Heart right ventricle (tissue), 16 donors: ENCODE data around the gene ARHGAP42. TPM values are rescaled to one million over a fixed set of nuclear protein-coding genes. Genes with fewer than 3 reads are reported as not detected.

Experiments
- ATAC-seq, 8 donors: fragments of 200-7000 bp; cut with Tn5 transposase; one replicate each; pipeline ENCODE4 v1.9.1; 2020; ENCODE audit warnings: mild to moderate bottlenecking in 8 of 8, moderate library complexity in 8 of 8, moderate number of reproducible peaks in 1 of 8
- DNase-seq, 2 donors: peaks; one replicate each; pipeline ENCODE4 v3.0.0-alpha.2; 2020
- H3K27ac ChIP-seq, 10 donors: fragments of 200-600 bp; sonication (generic) in 2 of 10; one replicate each; pipeline versions ENCODE4 v1.5.0 to v1.8.0; 2020 to 2022; ENCODE audit warnings: mild to moderate bottlenecking in 3 of 10
- H3K27me3 ChIP-seq, 7 donors: fragments of 200-600 bp; one replicate each; pipeline ENCODE4 v1.8.0; 2021 to 2022; ENCODE audit warnings: mild to moderate bottlenecking in 2 of 7
- H3K36me3 ChIP-seq, 9 donors: fragments of 200-600 bp; sonication (generic) in 1 of 9; one replicate each; pipeline versions ENCODE4 v1.5.0 to v1.8.0; 2020 to 2022; ENCODE audit warnings: mild to moderate bottlenecking in 2 of 9
- H3K4me1 ChIP-seq, 9 donors: fragments of 200-600 bp; sonication (generic) in 1 of 9; one replicate each; pipeline versions ENCODE4 v1.5.0 to v1.8.0; 2020 to 2022; ENCODE audit warnings: mild to moderate bottlenecking in 4 of 9
- H3K4me3 ChIP-seq, 10 donors: fragments of 200-600 bp; sonication (generic) in 2 of 10; one replicate each; pipeline versions ENCODE4 v1.5.0 to v1.8.0; 2020 to 2022; ENCODE audit warnings: mild to moderate bottlenecking in 7 of 10, moderate library complexity in 2 of 10
- H3K9me3 ChIP-seq, 11 donors: fragments of 200-600 bp in 10 of 11; sonication (generic) in 2 of 11; one replicate each; pipeline versions ENCODE4 v1.5.0 to v1.8.0; 2013 to 2022; ENCODE audit warnings: mild to moderate bottlenecking in 2 of 11, control low read depth in 1 of 11, moderate library complexity in 1 of 11
- CTCF ChIP-seq, 9 donors: fragments of 200-600 bp; sonication (generic) in 2 of 9; IDR thresholded peaks; one replicate each; pipeline versions ENCODE4 v1.5.0 to v1.8.0; 2021 to 2022; ENCODE audit warnings: antibody characterized with exemption in 9 of 9, mild to moderate bottlenecking in 5 of 9, moderate library complexity in 1 of 9
- WGBS, 2 donors: extraction: QIAGEN DNeasy Blood & Tissue Kit; methylation state at CpG; one replicate each; pipeline ENCODE4 v1.1.7; 2013; ENCODE audit warnings: inconsistent platforms in 1 of 2; 5-methylcytosine and 5-hydroxymethylcytosine counted together
- intact Hi-C, 10 donors: fragments of 100-400 bp; cut with DNase I; formaldehyde crosslinking; loops; one replicate each; pipeline versions ENCODE4 v1.11.1 to v1.14.2; 2022
- polyA plus RNA-seq, 2 donors: library from polyadenylated mRNA; stranded (reverse); fragments of 200-250 nt; gene quantifications; one replicate each; pipeline ENCODE4 v1.2.3, GENCODE V29; 2013
- total RNA-seq, 10 donors: library from RNA; stranded (reverse); fragmentation: NEBNext Ultra II Directional in 3 of 10; extraction: Animal tissue kit (Norgen Biotek cat#: 25700) in 3 of 10; gene quantifications; one replicate each; pipeline versions ENCODE4 v1.2.1 to v1.2.4, GENCODE V29; 2021 to 2023
- donor health status: Arrhythmogenic right ventricular cardiomyopathy.
- donor health status: ischemic (EF 13 %, LVEDD 7.1; RV severe dilation, severe dysfunction).
- donor health status: healthy with polysubstance abuse.
- donor health status: DM: no; HTN: yes; CAD: no.
- donor health status: DM: no; HTN: no; CAD: no.
- donor health status: ischemic (EF 25% LVEDD 6.9; RV normal size, moderate dysfunction).
- donor health status: ischemic (EF 25% LVEDD 5.7; RV mildly dilated, moderate dysfunction).
- donor health status: healthy.
- donor health status: DM: yes; HTN: yes; CAD: no.
- donor health status: Ischemic cardiomyopathy.
- donor health status: ischemic (EF 35%, LVEDD 5.7; RV mildly dilated, moderate dysfunction).
- donor health status: nonischemic (EF 11% LVEDD 7.7; RV severe dilation, severe dysfunction).
- donor health status: DM: yes; HTN: yes; CAD: no.
- donor health status: PGD.
- donor health status: ischemic (EF 29% LVEDD 5.4; RV normal size, mild dysfunction).
- donor health status: nonischemic (EF 23%, LVEDD 6.1; RV moderate dilation, normal function).

The ARHGAP42 gene
- total and polyA plus RNA-seq, 12 donors: 3.9 to 13.1 (median 8.8) TPM

GRCh38 chr11:101031713-101032112 is 344.6 kb downstream of the ARHGAP42 start:
- WGBS, 2 donors: 91 to 92% methylated on average over 3 of the region's 3 CpGs
- ATAC-seq: no peak
- H3K4me3 ChIP-seq: no peak overlapping the region
- DNase-seq: no peak
- no peak overlapping the region for H3K27ac ChIP-seq
- no peaks in the 10 kb centered on the region for H3K36me3 ChIP-seq
- intact Hi-C loops: loop anchor here in 2 of 10 donors (5.0 to 10.0 kb wide), 2 partner anchors 93 to 96 kb away; partner anchors contain the start of gene PGR (in 2 of the 2)
- H3K27me3 ChIP-seq: no peaks in the 10 kb centered on the region
- no peaks in the 10 kb centered on the region for H3K9me3 ChIP-seq
- H3K4me1 ChIP-seq: peaks cover 0 to 20% (median 6%) of the 10 kb centered on the region in 9 donors
- no peak for TF ChIP-seq CTCF (IDR thresholded peaks at IDR 0.05)

DNA sequence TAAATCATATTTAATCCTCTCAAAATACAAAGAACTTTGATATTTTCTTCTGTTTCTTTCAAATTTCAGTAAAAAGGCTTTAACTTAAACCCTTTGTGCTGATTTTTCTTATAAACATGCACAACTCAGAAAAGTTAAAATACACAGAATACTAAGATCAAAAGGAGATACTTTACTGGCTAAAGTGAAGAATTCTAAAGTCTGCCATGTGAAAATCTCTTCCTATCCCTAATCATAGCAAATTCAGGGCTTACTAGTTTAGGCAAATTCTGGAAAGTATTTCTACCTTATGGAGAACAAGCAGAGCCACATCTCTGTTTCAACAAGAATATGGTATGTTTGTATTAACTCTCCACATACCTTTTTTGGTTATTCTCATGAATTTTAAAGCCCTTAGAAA is 345.9 kb downstream of the ARHGAP42 start:
- H3K27ac ChIP-seq: peak overlapping the region in 1 of 10 donors; percentile 78
- ATAC-seq (no peak), DNase-seq (no peak)
- H3K4me1 ChIP-seq: peaks cover 0 to 20% (median 6%) of the 10 kb centered on the region in 9 donors
- no peak overlapping the region for H3K4me3 ChIP-seq
- no peaks in the 10 kb centered on the region for H3K9me3 ChIP-seq
- no peaks in the 10 kb centered on the region for H3K27me3 ChIP-seq
- H3K36me3 ChIP-seq: no peaks in the 10 kb centered on the region
- intact Hi-C loops: loop anchor here in 2 of 10 donors (5.0 to 10.0 kb wide), 2 partner anchors 92 to 94 kb away; partner anchors contain the start of gene PGR (in 2 of the 2)
- no peak for TF ChIP-seq CTCF (IDR thresholded peaks at IDR 0.05)

DNA sequence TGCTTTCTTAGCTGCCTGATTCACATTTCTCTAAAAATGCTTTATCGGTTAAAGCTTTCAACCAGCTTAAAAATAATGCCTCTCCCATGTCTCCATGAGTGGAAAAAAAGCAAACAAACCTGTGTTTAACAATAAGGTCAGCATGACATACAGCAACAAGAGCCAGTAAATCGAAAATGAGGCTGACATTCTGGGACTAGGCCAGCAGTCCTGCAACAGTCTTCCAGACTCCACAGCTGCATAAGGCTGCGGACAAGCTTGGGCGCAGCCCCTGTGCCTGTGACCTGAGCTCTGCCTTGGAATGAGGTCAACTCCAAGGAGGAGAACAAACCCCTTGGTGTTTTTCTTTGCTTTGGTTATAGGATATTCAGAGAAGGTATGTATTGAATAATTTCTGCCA is 347.0 kb downstream of the ARHGAP42 start:
- H3K27me3 ChIP-seq: no peaks in the 10 kb centered on the region
- WGBS, 2 donors: 15 to 27% methylated on average over 4 of the region's 4 CpGs
- ATAC-seq (peak; percentile 92 to 97 (median 96)), DNase-seq (peak; percentile 45 to 84)
- H3K9me3 ChIP-seq: no peaks in the 10 kb centered on the region
- intact Hi-C loops: loop anchor here in 2 of 10 donors (5.0 to 10.0 kb wide), 2 partner anchors 91 to 93 kb away; partner anchors contain the start of gene PGR (in 2 of the 2)
- peaks cover 0 to 20% (median 6%) of the 10 kb centered on the region in 9 donors for H3K4me1 ChIP-seq
- no peaks in the 10 kb centered on the region for H3K36me3 ChIP-seq
- no peak for TF ChIP-seq CTCF (IDR thresholded peaks at IDR 0.05)
- H3K4me3 ChIP-seq: peak overlapping the region in 6 of 10 donors; percentile 9 to 41 (median 34)
- H3K27ac ChIP-seq: peak overlapping the region; percentile 3 to 84 (median 62)

- peak overlapping the region in 5 of 10 donors; percentile 30 to 41 (median 35) for H3K4me3 ChIP-seq
These were observed 348.8 kb downstream of the ARHGAP42 start for GRCh38 chr11:101035872-101036271.

More at GRCh38 chr11:101035872-101036271, 348.8 kb downstream of the ARHGAP42 start:
- 36 to 52% methylated on average over 1 of the region's 1 CpG for WGBS, 2 donors
- ATAC-seq (peak in 3 of 8 donors; percentile 47 to 58 (median 55)), DNase-seq (no peak)
- TF ChIP-seq CTCF (IDR thresholded peaks at IDR 0.05): no peak
- no peaks in the 10 kb centered on the region for H3K36me3 ChIP-seq
- no peaks in the 10 kb centered on the region for H3K27me3 ChIP-seq
- no peaks in the 10 kb centered on the region for H3K9me3 ChIP-seq
- peaks cover 0 to 20% (median 6%) of the 10 kb centered on the region in 9 donors for H3K4me1 ChIP-seq
- peak overlapping the region in 6 of 10 donors; percentile 3 to 84 (median 74) for H3K27ac ChIP-seq
- intact Hi-C loops: loop anchor here in 3 of 10 donors (5.0 to 10.0 kb wide), 3 partner anchors 56 to 91 kb away; partner anchors contain the start of gene PGR (in 3 of the 3)
